DOHH2 (cell line): ENCODE measurements around the gene TOR4A.
"Not testable (repeated sequence)": the region's sequence is repeated elsewhere in the genome, so short reads cannot be mapped to it uniquely, and the experiment has no call there.

Source experiments
- EZH2phosphoT487 ChIP-seq: fragments of 200-600 bp; sonication (generic); IDR thresholded peaks from 2 replicates; pipeline ENCODE4 v1.6.1; 2017; ENCODE audit warnings: borderline replicate concordance, mild to moderate bottlenecking, antibody characterized with exemption, low read length, moderate library complexity, mixed read lengths
- TF ChIP-seq, protein P1 (sequence below): fragments of 200-600 bp; sonication (generic); IDR thresholded peaks from one replicate; pipeline ENCODE4 v1.5.1; 2014; ENCODE audit warnings: antibody characterized with exemption, mild to moderate bottlenecking, low read depth, low read length; ENCODE audit not compliant: poor library complexity, severe bottlenecking

DNA sequence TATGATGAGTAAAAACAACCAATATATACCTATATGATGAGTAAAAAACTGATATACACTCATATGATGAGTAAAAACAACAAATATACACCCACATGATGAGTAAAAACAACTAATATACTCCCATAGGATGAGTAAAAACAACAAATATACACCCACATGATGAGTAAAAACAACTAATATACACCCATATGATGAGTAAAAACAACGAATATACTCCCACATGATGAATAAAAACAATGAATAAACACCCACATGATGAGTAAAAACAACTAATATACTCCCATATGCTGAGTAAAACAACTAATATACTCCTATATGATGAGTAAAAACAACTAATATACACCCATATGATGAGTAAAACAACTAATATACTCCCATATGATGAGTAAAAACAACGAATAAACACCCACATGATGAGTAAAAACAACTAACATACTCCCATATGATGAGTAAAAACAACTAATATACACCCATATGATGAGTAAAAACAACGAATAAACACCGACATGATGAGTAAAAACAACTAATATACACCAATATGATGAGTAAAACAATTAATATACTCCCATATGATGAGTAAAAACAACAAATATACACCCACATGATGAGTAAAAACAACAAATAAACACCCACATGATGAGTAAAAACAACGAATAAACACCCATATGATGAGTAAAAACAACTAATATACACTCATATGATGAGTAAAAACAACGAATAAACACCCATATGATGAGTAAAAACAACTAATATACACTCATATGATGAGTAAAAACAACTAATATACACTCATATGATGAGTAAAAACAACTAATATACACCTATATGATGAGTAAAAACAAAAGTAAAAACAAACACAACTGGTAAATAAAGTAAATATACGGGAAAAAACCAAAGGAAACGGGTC lies 50.4 kb downstream of the TOR4A start:
- TF ChIP-seq, protein P1, sequence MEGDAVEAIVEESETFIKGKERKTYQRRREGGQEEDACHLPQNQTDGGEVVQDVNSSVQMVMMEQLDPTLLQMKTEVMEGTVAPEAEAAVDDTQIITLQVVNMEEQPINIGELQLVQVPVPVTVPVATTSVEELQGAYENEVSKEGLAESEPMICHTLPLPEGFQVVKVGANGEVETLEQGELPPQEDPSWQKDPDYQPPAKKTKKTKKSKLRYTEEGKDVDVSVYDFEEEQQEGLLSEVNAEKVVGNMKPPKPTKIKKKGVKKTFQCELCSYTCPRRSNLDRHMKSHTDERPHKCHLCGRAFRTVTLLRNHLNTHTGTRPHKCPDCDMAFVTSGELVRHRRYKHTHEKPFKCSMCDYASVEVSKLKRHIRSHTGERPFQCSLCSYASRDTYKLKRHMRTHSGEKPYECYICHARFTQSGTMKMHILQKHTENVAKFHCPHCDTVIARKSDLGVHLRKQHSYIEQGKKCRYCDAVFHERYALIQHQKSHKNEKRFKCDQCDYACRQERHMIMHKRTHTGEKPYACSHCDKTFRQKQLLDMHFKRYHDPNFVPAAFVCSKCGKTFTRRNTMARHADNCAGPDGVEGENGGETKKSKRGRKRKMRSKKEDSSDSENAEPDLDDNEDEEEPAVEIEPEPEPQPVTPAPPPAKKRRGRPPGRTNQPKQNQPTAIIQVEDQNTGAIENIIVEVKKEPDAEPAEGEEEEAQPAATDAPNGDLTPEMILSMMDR = not testable (repeated sequence)
- not testable (repeated sequence) for TF ChIP-seq EZH2phosphoT487
